CD4-positive, CD25-positive, alpha-beta regulatory T cell (primary cell): ENCODE results near the gene FBXO11. TPM values are rescaled to one million over a fixed set of nuclear protein-coding genes. Genes with fewer than 3 reads are reported as not detected.

Source experiments
- ATAC-seq, 2 donors: fragments of 150-1000 bp; cut with Tn5 transposase; one replicate each; pipeline ENCODE4 v1.10.0; 2021; ENCODE audit warnings: low read depth in 2 of 2, moderate number of reproducible peaks in 2 of 2, moderate library complexity in 1 of 2
- DNase-seq, 3 donors: peaks; one replicate each; pipeline versions ENCODE4 v3.0.0 to v3.0.0-alpha.2; 2012 to 2022; ENCODE audit warnings: mixed read lengths in 1 of 3
- H3K27ac ChIP-seq: one replicate; pipeline ENCODE4 v1.7.0; 2013; ENCODE audit warnings: mild to moderate bottlenecking, low read length; ENCODE audit not compliant: insufficient read depth, poor library complexity, severe bottlenecking
- H3K27me3 ChIP-seq: one replicate; pipeline ENCODE4 v1.7.0; 2013; ENCODE audit warnings: low read length; ENCODE audit not compliant: control insufficient read depth, insufficient read depth
- H3K36me3 ChIP-seq: one replicate; pipeline ENCODE4 v1.7.0; 2013; ENCODE audit warnings: mild to moderate bottlenecking, low read length, moderate library complexity; ENCODE audit not compliant: control insufficient read depth, insufficient read depth
- H3K4me1 ChIP-seq: 2 replicates; pipeline ENCODE4 v1.7.0; 2013; ENCODE audit warnings: mild to moderate bottlenecking, low read length; ENCODE audit not compliant: insufficient read depth, control insufficient read depth, poor library complexity, severe bottlenecking
- H3K4me3 ChIP-seq: one replicate; pipeline ENCODE4 v1.7.0; 2013; ENCODE audit warnings: low read depth, mild to moderate bottlenecking, low read length, moderate library complexity
- H3K9me3 ChIP-seq, 2 experiments: 1 replicate in 1 of 2; 2 replicates in 1 of 2; pipeline ENCODE4 v1.7.0; 2013; ENCODE audit warnings: low read length in 2 of 2, mild to moderate bottlenecking in 1 of 2, moderate library complexity in 1 of 2; ENCODE audit not compliant: control insufficient read depth in 2 of 2
- H3K27ac Mint-ChIP-seq, 3 donors: one replicate each; pipeline ENCODE4 v1.8.0; 2020 to 2022; ENCODE audit warnings: mild to moderate bottlenecking in 3 of 3, mixed read lengths in 3 of 3, moderate library complexity in 2 of 3
- H3K27me3 Mint-ChIP-seq: one replicate; pipeline ENCODE4 v1.8.0; 2022; ENCODE audit warnings: mild to moderate bottlenecking, mixed read lengths
- H3K36me3 Mint-ChIP-seq: one replicate; pipeline ENCODE4 v1.8.0; 2020; ENCODE audit warnings: mixed read lengths
- H3K4me1 Mint-ChIP-seq, 4 donors: one replicate each; pipeline ENCODE4 v1.8.0; 2020 to 2022; ENCODE audit warnings: mixed read lengths in 4 of 4, mild to moderate bottlenecking in 1 of 4
- H3K4me3 Mint-ChIP-seq, 4 donors: one replicate each; pipeline ENCODE4 v1.8.0; 2020 to 2022; ENCODE audit warnings: mild to moderate bottlenecking in 4 of 4, mixed read lengths in 4 of 4, moderate library complexity in 3 of 4
- H3K9me3 Mint-ChIP-seq, 7 donors: one replicate each; pipeline ENCODE4 v1.8.0; 2020 to 2022; ENCODE audit warnings: mixed read lengths in 7 of 7, mild to moderate bottlenecking in 3 of 7, moderate library complexity in 2 of 7
- polyA plus RNA-seq, 4 donors: library from polyadenylated mRNA; unstranded; fragments of 300-500 nt; fragmentation: Illumina TruSeq; gene quantifications; one replicate each; pipeline ENCODE4 v1.2.3, GENCODE V29; 2021
- total RNA-seq: library from RNA; stranded (reverse); gene quantifications from one replicate; pipeline ENCODE4 v1.2.3, GENCODE V29; 2022

The FBXO11 gene
- total and polyA plus RNA-seq, 5 donors from 2014 or later: 5.0 to 124 (median 6.5) TPM

GRCh38 chr2:47896450-47896968 is 9.8 kb downstream of the FBXO11 start:
- Mint-ChIP-seq H3K4me3 (peak overlapping the region; percentile 13 to 64 (median 52)), H3K36me3 (peaks cover 4% of the 10 kb centered on the region), H3K27me3 (no peaks in the 10 kb centered on the region), H3K9me3 (peaks cover 0 to 1% (median 0%) of the 10 kb centered on the region in 7 donors), H3K4me1 (peaks cover 51 to 78% (median 68%) of the 10 kb centered on the region in 4 donors), H3K27ac (peak overlapping the region in 2 of 3 donors; percentile 2 to 68)
- ATAC-seq (no peak), DNase-seq (no peak)
- H3K4me3 ChIP-seq: no peak overlapping the region
- peaks cover 41% of the 10 kb centered on the region for H3K4me1 ChIP-seq
- H3K9me3 ChIP-seq: no peaks in the 10 kb centered on the region
- H3K27ac ChIP-seq: no peak overlapping the region
- H3K36me3 ChIP-seq: no peaks in the 10 kb centered on the region
- no peaks in the 10 kb centered on the region for H3K27me3 ChIP-seq

GRCh38 chr2:47893771-47894170 is 12.5 kb downstream of the FBXO11 start:
- Mint-ChIP-seq H3K9me3 (peaks cover 0 to 1% (median 0%) of the 10 kb centered on the region in 7 donors), H3K4me1 (peaks cover 53 to 92% (median 74%) of the 10 kb centered on the region in 4 donors), H3K4me3 (peak overlapping the region in 3 of 4 donors; percentile 11 to 44 (median 21)), H3K27me3 (no peaks in the 10 kb centered on the region), H3K36me3 (peaks cover 4% of the 10 kb centered on the region), H3K27ac (no peak overlapping the region)
- peaks cover 44% of the 10 kb centered on the region for H3K4me1 ChIP-seq
- ATAC-seq (no peak), DNase-seq (no peak)
- no peaks in the 10 kb centered on the region for H3K9me3 ChIP-seq
- no peak overlapping the region for H3K27ac ChIP-seq
- H3K4me3 ChIP-seq: no peak overlapping the region
- peaks cover 5% of the 10 kb centered on the region for H3K36me3 ChIP-seq
- no peaks in the 10 kb centered on the region for H3K27me3 ChIP-seq

GRCh38 chr2:47892338-47892730 is 14.0 kb downstream of the FBXO11 start:
- ATAC-seq (no peak), DNase-seq (no peak)
- no peaks in the 10 kb centered on the region for H3K27me3 Mint-ChIP-seq
- peaks cover 0 to 1% (median 0%) of the 10 kb centered on the region in 7 donors for H3K9me3 Mint-ChIP-seq
- H3K9me3 ChIP-seq: no peaks in the 10 kb centered on the region
- no peak overlapping the region for H3K27ac ChIP-seq
- peak overlapping the region in 1 of 4 donors; percentile 23 for H3K4me3 Mint-ChIP-seq
- H3K27ac Mint-ChIP-seq: peak overlapping the region in 1 of 3 donors; percentile 1
- H3K27me3 ChIP-seq: no peaks in the 10 kb centered on the region
- peaks cover 45% of the 10 kb centered on the region for H3K4me1 ChIP-seq
- H3K4me1 Mint-ChIP-seq: peaks cover 52 to 92% (median 71%) of the 10 kb centered on the region in 4 donors
- no peak overlapping the region for H3K4me3 ChIP-seq
- peaks cover 5% of the 10 kb centered on the region for H3K36me3 ChIP-seq
- peaks cover 8% of the 10 kb centered on the region for H3K36me3 Mint-ChIP-seq

GRCh38 chr2:47891369-47892337 is 14.6 kb downstream of the FBXO11 start:
- Mint-ChIP-seq H3K36me3 (peaks cover 11% of the 10 kb centered on the region), H3K27ac (peak overlapping the region in 2 of 3 donors; percentile 1 to 6), H3K27me3 (no peaks in the 10 kb centered on the region), H3K4me1 (peaks cover 53 to 92% (median 64%) of the 10 kb centered on the region in 4 donors), H3K9me3 (peaks cover 0 to 1% (median 0%) of the 10 kb centered on the region in 7 donors), H3K4me3 (peak overlapping the region in 2 of 4 donors; percentile 7 to 23)
- no peak overlapping the region for H3K4me3 ChIP-seq
- peaks cover 40% of the 10 kb centered on the region for H3K4me1 ChIP-seq
- H3K36me3 ChIP-seq: peaks cover 5% of the 10 kb centered on the region
- ATAC-seq (no peak), DNase-seq (no peak)
- no peaks in the 10 kb centered on the region for H3K9me3 ChIP-seq
- H3K27me3 ChIP-seq: no peaks in the 10 kb centered on the region
- no peak overlapping the region for H3K27ac ChIP-seq

GRCh38 chr2:47890711-47891368 is 15.5 kb downstream of the FBXO11 start:
- DNase-seq (no peak), ATAC-seq (no peak)
- Histone ChIP-seq H3K27ac (no peak overlapping the region), H3K36me3 (peaks cover 5% of the 10 kb centered on the region), H3K4me1 (peaks cover 35% of the 10 kb centered on the region), H3K27me3 (no peaks in the 10 kb centered on the region), H3K4me3 (no peak overlapping the region), H3K9me3 (no peaks in the 10 kb centered on the region)
- Mint-ChIP-seq H3K4me1 (peaks cover 48 to 88% (median 57%) of the 10 kb centered on the region in 4 donors), H3K27ac (no peak overlapping the region), H3K4me3 (peak overlapping the region in 2 of 4 donors; percentile 7 to 23), H3K27me3 (no peaks in the 10 kb centered on the region), H3K9me3 (peaks cover 0 to 1% (median 0%) of the 10 kb centered on the region in 7 donors), H3K36me3 (peaks cover 13% of the 10 kb centered on the region)

GRCh38 chr2:47888581-47889280 is 17.6 kb downstream of the FBXO11 start:
- Mint-ChIP-seq H3K4me1 (peaks cover 45 to 86% (median 62%) of the 10 kb centered on the region in 4 donors), H3K27ac (peak overlapping the region; percentile 60 to 85 (median 81)), H3K9me3 (peaks cover 0 to 1% (median 0%) of the 10 kb centered on the region in 7 donors), H3K4me3 (peak overlapping the region; percentile 25 to 83 (median 66)), H3K27me3 (no peaks in the 10 kb centered on the region), H3K36me3 (peaks cover 17% of the 10 kb centered on the region)
- Histone ChIP-seq H3K4me3 (peak overlapping the region; percentile 63), H3K4me1 (peaks cover 30% of the 10 kb centered on the region), H3K27ac (peak overlapping the region; percentile 48), H3K27me3 (no peaks in the 10 kb centered on the region), H3K9me3 (no peaks in the 10 kb centered on the region), H3K36me3 (peaks cover 5% of the 10 kb centered on the region)
- peak; percentile 79 to 89 for ATAC-seq
- DNase-seq: peak in 2 of 3 donors; percentile 46 to 68

- Mint-ChIP-seq H3K27ac (peak overlapping the region in 1 of 3 donors; percentile 34), H3K4me3 (peak overlapping the region in 2 of 4 donors; percentile 3 to 8), H3K36me3 (peaks cover 4% of the 10 kb centered on the region), H3K27me3 (no peaks in the 10 kb centered on the region), H3K4me1 (peaks cover 42 to 77% (median 56%) of the 10 kb centered on the region in 4 donors), H3K9me3 (peaks cover 0 to under 1% (median 0%) of the 10 kb centered on the region in 7 donors)
- Histone ChIP-seq H3K36me3 (peaks cover 2% of the 10 kb centered on the region), H3K4me3 (no peak overlapping the region), H3K9me3 (no peaks in the 10 kb centered on the region), H3K27me3 (no peaks in the 10 kb centered on the region), H3K4me1 (peaks cover 18% of the 10 kb centered on the region), H3K27ac (no peak overlapping the region)
- ATAC-seq: no peak
- DNase-seq: no peak
These were observed 29.4 kb downstream of the FBXO11 start for GRCh38 chr2:47876912-47877311.
